Fibroblast of lung (primary cell): ENCODE data around the gene DYNC1LI2. TPM values are rescaled to one million over a fixed set of nuclear protein-coding genes. Genes with fewer than 3 reads are reported as not detected.

Experiments used
- DNase-seq, 2 donors: peaks; one replicate each; pipeline versions ENCODE4 v3.0.0 to v3.0.0-alpha.2; 2010; ENCODE audit warnings: low read depth in 2 of 2
- H2AFZ ChIP-seq: 2 replicates; pipeline ENCODE4 v1.5.1; 2012; ENCODE audit warnings: low read length, control low read depth, inconsistent platforms
- H3K27ac ChIP-seq: 2 replicates; pipeline ENCODE4 v1.5.1; 2011; ENCODE audit warnings: low read length, control low read depth; ENCODE audit not compliant: insufficient read depth
- H3K27me3 ChIP-seq: 2 replicates; pipeline ENCODE4 v1.5.1; 2011; ENCODE audit warnings: mild to moderate bottlenecking, low read length; ENCODE audit not compliant: control insufficient read depth, insufficient read depth
- H3K36me3 ChIP-seq: 2 replicates; pipeline ENCODE4 v1.5.1; 2011; ENCODE audit warnings: low read length; ENCODE audit not compliant: control insufficient read depth, insufficient read depth
- H3K4me1 ChIP-seq: 2 replicates; pipeline ENCODE4 v1.5.1; 2011; ENCODE audit warnings: low read length; ENCODE audit not compliant: control insufficient read depth, insufficient read depth; ENCODE audit errors: extremely low read depth
- H3K4me2 ChIP-seq: 2 replicates; pipeline ENCODE4 v1.5.1; 2011; ENCODE audit warnings: low read length, control low read depth; ENCODE audit not compliant: insufficient read depth; ENCODE audit errors: extremely low read depth
- H3K4me3 ChIP-seq, 4 experiments: fragments of 200-600 bp in 1 of 4; sonication (generic) in 1 of 4; replicated peaks in 1 of 4; 2 replicates each; pipeline ENCODE4 v1.5.1; 2011 to 2016; ENCODE audit warnings: low read length in 4 of 4, low read depth in 3 of 4, mild to moderate bottlenecking in 3 of 4, control low read depth in 2 of 4, inconsistent platforms in 1 of 4, mixed read lengths in 1 of 4; ENCODE audit not compliant: insufficient read depth in 1 of 4; ENCODE audit errors: control extremely low read depth in 1 of 4
- H3K79me2 ChIP-seq: 2 replicates; pipeline ENCODE4 v1.5.1; 2012; ENCODE audit warnings: mild to moderate bottlenecking, low read length, inconsistent platforms; ENCODE audit not compliant: control insufficient read depth, insufficient read depth
- H3K9ac ChIP-seq: 2 replicates; pipeline ENCODE4 v1.5.1; 2011; ENCODE audit warnings: mild to moderate bottlenecking, low read length, control low read depth; ENCODE audit not compliant: insufficient read depth
- H3K9me3 ChIP-seq: 2 replicates; pipeline ENCODE4 v1.5.1; 2012; ENCODE audit warnings: low read depth, low read length; ENCODE audit not compliant: control insufficient read depth, insufficient read depth
- H4K20me1 ChIP-seq: 2 replicates; pipeline ENCODE4 v1.5.1; 2011; ENCODE audit warnings: low read length; ENCODE audit not compliant: control insufficient read depth, insufficient read depth; ENCODE audit errors: extremely low read depth
- EZH2 ChIP-seq: IDR thresholded peaks from 2 replicates; pipeline ENCODE4 v1.5.1; 2012; ENCODE audit warnings: low read length, control low read depth, mild to moderate bottlenecking; ENCODE audit errors: missing control alignments
- polyA plus RNA-seq, 2 donors: library from polyadenylated mRNA; depleted of rRNA in 1 of 2; stranded (reverse) in 1 of 2; unstranded in 1 of 2; fragments of >200 nt; gene quantifications; 2 replicates each; pipeline ENCODE4 v1.2.1, GENCODE V29; 2011 to 2012; ENCODE audit warnings: missing spikeins in 1 of 2
- total RNA-seq: library from RNA; depleted of rRNA; stranded (reverse); fragments of >200 nt; gene quantifications from 2 replicates; pipeline ENCODE4 v1.2.1, GENCODE V29; 2014
- TF ChIP-seq, protein P1 (sequence below), 2 donors: IDR thresholded peaks in 1 of 2; conservative IDR thresholded peaks in 1 of 2; 1 replicate in 1 of 2; 2 replicates in 1 of 2; pipeline ENCODE4 v1.5.1; 2011 to 2012; ENCODE audit warnings: low read length in 2 of 2, control low read depth in 1 of 2, inconsistent platforms in 1 of 2, low read depth in 1 of 2, mild to moderate bottlenecking in 1 of 2

DYNC1LI2 gene
- total and polyA plus RNA-seq, 2 donors (not counting 1 experiment from before 2014, with no cell fraction given) = 83.3 to 173 TPM

DNA sequence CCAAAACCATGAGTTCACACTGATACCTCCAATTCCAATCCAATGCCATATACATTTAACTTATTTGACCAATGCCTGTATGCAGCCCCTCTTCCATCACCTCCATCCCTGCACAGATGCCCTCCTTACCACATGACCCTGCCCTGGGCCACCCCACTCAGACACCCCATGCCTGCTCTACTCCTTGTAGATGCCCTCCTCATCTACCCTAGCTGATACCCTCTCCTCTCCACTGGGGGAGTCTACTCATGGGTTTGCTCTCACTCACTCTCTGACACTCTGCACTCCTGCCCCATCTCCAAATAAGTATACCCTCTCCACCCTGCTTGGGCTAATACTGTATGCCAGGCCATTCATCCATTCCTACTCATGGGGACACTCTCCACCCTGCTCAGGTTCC is 38.9 kb downstream of the DYNC1LI2 start:
- Histone ChIP-seq H3K4me3 (no peak overlapping the region), H3K4me2 (no peak overlapping the region), H3K4me1 (peaks cover 1% of the 10 kb centered on the region), H3K9ac (no peak overlapping the region), H3K36me3 (no peaks in the 10 kb centered on the region), H2AFZ (no peak overlapping the region), H3K9me3 (no peaks in the 10 kb centered on the region), H4K20me1 (no peaks in the 10 kb centered on the region), H3K27me3 (no peaks in the 10 kb centered on the region), H3K79me2 (no peaks in the 10 kb centered on the region), H3K27ac (no peak overlapping the region)
- no peak for TF ChIP-seq EZH2
- TF ChIP-seq, protein P1, sequence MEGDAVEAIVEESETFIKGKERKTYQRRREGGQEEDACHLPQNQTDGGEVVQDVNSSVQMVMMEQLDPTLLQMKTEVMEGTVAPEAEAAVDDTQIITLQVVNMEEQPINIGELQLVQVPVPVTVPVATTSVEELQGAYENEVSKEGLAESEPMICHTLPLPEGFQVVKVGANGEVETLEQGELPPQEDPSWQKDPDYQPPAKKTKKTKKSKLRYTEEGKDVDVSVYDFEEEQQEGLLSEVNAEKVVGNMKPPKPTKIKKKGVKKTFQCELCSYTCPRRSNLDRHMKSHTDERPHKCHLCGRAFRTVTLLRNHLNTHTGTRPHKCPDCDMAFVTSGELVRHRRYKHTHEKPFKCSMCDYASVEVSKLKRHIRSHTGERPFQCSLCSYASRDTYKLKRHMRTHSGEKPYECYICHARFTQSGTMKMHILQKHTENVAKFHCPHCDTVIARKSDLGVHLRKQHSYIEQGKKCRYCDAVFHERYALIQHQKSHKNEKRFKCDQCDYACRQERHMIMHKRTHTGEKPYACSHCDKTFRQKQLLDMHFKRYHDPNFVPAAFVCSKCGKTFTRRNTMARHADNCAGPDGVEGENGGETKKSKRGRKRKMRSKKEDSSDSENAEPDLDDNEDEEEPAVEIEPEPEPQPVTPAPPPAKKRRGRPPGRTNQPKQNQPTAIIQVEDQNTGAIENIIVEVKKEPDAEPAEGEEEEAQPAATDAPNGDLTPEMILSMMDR (conservative IDR thresholded peaks at IDR 0.05 in 1 of 2, IDR thresholded peaks at IDR 0.05 in 1 of 2; ENCODE audit: low read depth in 1 of 2, low read length in 2 of 2) = no peak
- DNase-seq = no peak

DNA sequence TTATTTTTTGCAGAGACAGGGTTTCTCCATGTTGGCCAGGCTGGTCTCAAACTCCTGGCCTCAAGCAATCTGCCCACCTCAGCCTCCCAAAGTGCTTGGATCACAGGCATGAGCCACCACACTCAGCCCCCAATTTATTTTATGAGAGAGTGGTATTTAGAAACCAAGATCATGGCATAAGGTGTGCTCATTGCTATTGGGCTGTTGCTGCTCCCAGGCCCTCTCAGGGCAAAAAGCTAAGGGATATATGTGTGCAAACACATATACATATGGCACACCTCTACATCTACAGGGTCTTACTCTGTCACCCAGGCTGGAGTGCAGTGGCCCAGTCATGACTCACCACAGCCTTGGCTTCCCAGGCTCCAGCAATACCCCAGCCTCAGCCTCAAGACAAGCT is 39.8 kb downstream of the DYNC1LI2 start:
- H4K20me1 ChIP-seq = no peaks in the 10 kb centered on the region
- TF ChIP-seq, protein P1 (conservative IDR thresholded peaks at IDR 0.05 in 1 of 2, IDR thresholded peaks at IDR 0.05 in 1 of 2; ENCODE audit: low read depth in 1 of 2, low read length in 2 of 2) = no peak
- no peak for TF ChIP-seq EZH2
- H3K4me1 ChIP-seq = peaks cover under 1% of the 10 kb centered on the region

DNA sequence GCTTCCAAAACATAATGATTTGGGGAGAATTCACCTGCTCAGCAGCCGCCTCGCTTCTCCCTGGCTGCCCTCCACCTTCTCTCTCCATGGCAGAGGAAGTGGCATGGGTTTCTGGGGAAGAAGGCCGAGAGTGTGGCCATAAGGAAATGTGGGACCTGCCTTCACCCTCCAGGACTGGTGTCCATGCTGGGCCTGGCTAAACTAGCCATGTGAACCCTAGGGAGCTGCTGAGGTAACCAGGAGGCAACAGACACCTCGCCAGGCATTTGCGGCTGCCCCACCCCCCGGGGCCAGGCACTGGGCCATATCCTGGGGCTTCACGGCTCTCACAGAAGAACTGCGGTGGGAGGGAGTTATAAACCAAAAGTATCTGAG is 44.9 kb downstream of the DYNC1LI2 start:
- no peak overlapping the region for H3K27ac ChIP-seq
- no peaks in the 10 kb centered on the region for H3K9me3 ChIP-seq
- H2AFZ ChIP-seq = no peak overlapping the region
- H3K4me1 ChIP-seq = peaks cover 2% of the 10 kb centered on the region
- no peaks in the 10 kb centered on the region for H3K36me3 ChIP-seq
- no peak overlapping the region for H3K9ac ChIP-seq
- H4K20me1 ChIP-seq = no peaks in the 10 kb centered on the region
- no peaks in the 10 kb centered on the region for H3K79me2 ChIP-seq
- no peak overlapping the region for H3K4me3 ChIP-seq
- TF ChIP-seq, protein P1 (conservative IDR thresholded peaks at IDR 0.05 in 1 of 2, IDR thresholded peaks at IDR 0.05 in 1 of 2; ENCODE audit: low read depth in 1 of 2, low read length in 2 of 2) = no peak
- no peak for TF ChIP-seq EZH2
- no peaks in the 10 kb centered on the region for H3K27me3 ChIP-seq
- no peak overlapping the region for H3K4me2 ChIP-seq
- DNase-seq = no peak

More for the DNA sequence above, 39.8 kb downstream of the DYNC1LI2 start:
- Histone ChIP-seq H3K27ac (no peak overlapping the region), H3K79me2 (no peaks in the 10 kb centered on the region), H3K9ac (no peak overlapping the region), H3K9me3 (no peaks in the 10 kb centered on the region), H3K4me2 (no peak overlapping the region), H3K27me3 (no peaks in the 10 kb centered on the region), H3K36me3 (no peaks in the 10 kb centered on the region), H2AFZ (no peak overlapping the region), H3K4me3 (no peak overlapping the region)
- DNase-seq = no peak
